Measurements from ENCODE around the gene SLC12A7.

SLC12A7 gene

GRCh38 chr5:1040571-1040970 is 71.3 kb downstream of the SLC12A7 start:
- WGBS, 2 experiments, result 93 to 95% methylated on average over 10 of the region's 10 CpGs
- no peaks in the 10 kb centered on the region for H3K9me3 ChIP-seq (ENCODE audit: control insufficient read depth, low read length)
- H3K36me3 ChIP-seq (ENCODE audit: control insufficient read depth, insufficient read depth, low read length), result no peaks in the 10 kb centered on the region
- no peak overlapping the region for H3K4me3 ChIP-seq (ENCODE audit: insufficient read depth, low read depth, low read length)
- no peak overlapping the region for H3K27ac ChIP-seq (ENCODE audit: insufficient read depth, low read depth, low read length, poor library complexity, severe bottlenecking)
- H3K4me1 ChIP-seq (ENCODE audit: control insufficient read depth, insufficient read depth, low read length), result no peaks in the 10 kb centered on the region
- no peaks in the 10 kb centered on the region for H3K27me3 ChIP-seq (ENCODE audit: control insufficient read depth, insufficient read depth, low read length, poor library complexity, severe bottlenecking)

GRCh38 chr5:1039706-1040260 is 72.1 kb downstream of the SLC12A7 start:
- H3K4me3 ChIP-seq (ENCODE audit: insufficient read depth, low read depth, low read length), result no peak overlapping the region
- WGBS, 2 experiments, result 87 to 90% methylated on average over 16 to 17 of the region's 18 CpGs
- no peak overlapping the region for H3K27ac ChIP-seq (ENCODE audit: insufficient read depth, low read depth, low read length, poor library complexity, severe bottlenecking)
- no peaks in the 10 kb centered on the region for H3K4me1 ChIP-seq (ENCODE audit: control insufficient read depth, insufficient read depth, low read length)
- no peaks in the 10 kb centered on the region for H3K9me3 ChIP-seq (ENCODE audit: control insufficient read depth, low read length)
- no peaks in the 10 kb centered on the region for H3K36me3 ChIP-seq (ENCODE audit: control insufficient read depth, insufficient read depth, low read length)
- H3K27me3 ChIP-seq (ENCODE audit: control insufficient read depth, insufficient read depth, low read length, poor library complexity, severe bottlenecking), result no peaks in the 10 kb centered on the region

GRCh38 chr5:1039210-1039548 is 72.7 kb downstream of the SLC12A7 start:
- H3K36me3 ChIP-seq (ENCODE audit: control insufficient read depth, insufficient read depth, low read length), result no peaks in the 10 kb centered on the region
- no peaks in the 10 kb centered on the region for H3K9me3 ChIP-seq (ENCODE audit: control insufficient read depth, low read length)
- no peak overlapping the region for H3K27ac ChIP-seq (ENCODE audit: insufficient read depth, low read depth, low read length, poor library complexity, severe bottlenecking)
- no peaks in the 10 kb centered on the region for H3K27me3 ChIP-seq (ENCODE audit: control insufficient read depth, insufficient read depth, low read length, poor library complexity, severe bottlenecking)
- no peaks in the 10 kb centered on the region for H3K4me1 ChIP-seq (ENCODE audit: control insufficient read depth, insufficient read depth, low read length)
- no peak overlapping the region for H3K4me3 ChIP-seq (ENCODE audit: insufficient read depth, low read depth, low read length)
- 83 to 85% methylated on average over 15 to 16 of the region's 16 CpGs for WGBS, 2 experiments

- H3K36me3 ChIP-seq (ENCODE audit: control insufficient read depth, insufficient read depth, low read length), result no peaks in the 10 kb centered on the region
- no peak overlapping the region for H3K27ac ChIP-seq (ENCODE audit: insufficient read depth, low read depth, low read length, poor library complexity, severe bottlenecking)
- H3K9me3 ChIP-seq (ENCODE audit: control insufficient read depth, low read length), result no peaks in the 10 kb centered on the region
- H3K27me3 ChIP-seq (ENCODE audit: control insufficient read depth, insufficient read depth, low read length, poor library complexity, severe bottlenecking), result no peaks in the 10 kb centered on the region
- WGBS, 2 experiments, result 81% methylated on average over 27 to 28 of the region's 28 CpGs
- H3K4me1 ChIP-seq (ENCODE audit: control insufficient read depth, insufficient read depth, low read length), result no peaks in the 10 kb centered on the region
- no peak overlapping the region for H3K4me3 ChIP-seq (ENCODE audit: insufficient read depth, low read depth, low read length)
Measured at GRCh38 chr5:1038417-1039209, 73.2 kb downstream of the SLC12A7 start.

- H3K9me3 ChIP-seq (ENCODE audit: control insufficient read depth, low read length), result no peaks in the 10 kb centered on the region
- no peaks in the 10 kb centered on the region for H3K36me3 ChIP-seq (ENCODE audit: control insufficient read depth, insufficient read depth, low read length)
- H3K27ac ChIP-seq (ENCODE audit: insufficient read depth, low read depth, low read length, poor library complexity, severe bottlenecking), result no peak overlapping the region
- no peak overlapping the region for H3K4me3 ChIP-seq (ENCODE audit: insufficient read depth, low read depth, low read length)
- 92% methylated on average over 43 of the region's 43 CpGs for WGBS, 2 experiments
- H3K27me3 ChIP-seq (ENCODE audit: control insufficient read depth, insufficient read depth, low read length, poor library complexity, severe bottlenecking), result no peaks in the 10 kb centered on the region
- H3K4me1 ChIP-seq (ENCODE audit: control insufficient read depth, insufficient read depth, low read length), result no peaks in the 10 kb centered on the region
Measured at GRCh38 chr5:1037671-1038416, 74.0 kb downstream of the SLC12A7 start.

GRCh38 chr5:1037123-1037670 is 74.7 kb downstream of the SLC12A7 start:
- Histone ChIP-seq H3K4me3 (ENCODE audit: insufficient read depth, low read depth, low read length) (no peak overlapping the region), H3K36me3 (ENCODE audit: control insufficient read depth, insufficient read depth, low read length) (no peaks in the 10 kb centered on the region), H3K27ac (ENCODE audit: insufficient read depth, low read depth, low read length, poor library complexity, severe bottlenecking) (no peak overlapping the region), H3K27me3 (ENCODE audit: control insufficient read depth, insufficient read depth, low read length, poor library complexity, severe bottlenecking) (no peaks in the 10 kb centered on the region), H3K4me1 (ENCODE audit: control insufficient read depth, insufficient read depth, low read length) (no peaks in the 10 kb centered on the region), H3K9me3 (ENCODE audit: control insufficient read depth, low read length) (no peaks in the 10 kb centered on the region)
- WGBS, 2 experiments, result 90% methylated on average over 16 of the region's 16 CpGs

GRCh38 chr5:1036504-1037122 is 75.2 kb downstream of the SLC12A7 start:
- H3K4me1 ChIP-seq (ENCODE audit: control insufficient read depth, insufficient read depth, low read length), result no peaks in the 10 kb centered on the region
- H3K4me3 ChIP-seq (ENCODE audit: insufficient read depth, low read depth, low read length), result no peak overlapping the region
- WGBS, 2 experiments, result 92 to 95% methylated on average over 21 to 22 of the region's 22 CpGs
- no peaks in the 10 kb centered on the region for H3K9me3 ChIP-seq (ENCODE audit: control insufficient read depth, low read length)
- H3K36me3 ChIP-seq (ENCODE audit: control insufficient read depth, insufficient read depth, low read length), result no peaks in the 10 kb centered on the region
- H3K27ac ChIP-seq (ENCODE audit: insufficient read depth, low read depth, low read length, poor library complexity, severe bottlenecking), result no peak overlapping the region
- no peaks in the 10 kb centered on the region for H3K27me3 ChIP-seq (ENCODE audit: control insufficient read depth, insufficient read depth, low read length, poor library complexity, severe bottlenecking)

- Histone ChIP-seq H3K4me3 (ENCODE audit: insufficient read depth, low read depth, low read length) (no peak overlapping the region), H3K36me3 (ENCODE audit: control insufficient read depth, insufficient read depth, low read length) (no peaks in the 10 kb centered on the region)
- WGBS, 2 experiments, result 94 to 96% methylated on average over 25 of the region's 25 CpGs
Measured at GRCh38 chr5:1035421-1036405, 76.2 kb downstream of the SLC12A7 start.

GRCh38 chr5:1034986-1035385 is 76.9 kb downstream of the SLC12A7 start:
- Histone ChIP-seq H3K27me3 (ENCODE audit: control insufficient read depth, insufficient read depth, low read length, poor library complexity, severe bottlenecking) (no peaks in the 10 kb centered on the region), H3K9me3 (ENCODE audit: control insufficient read depth, low read length) (no peaks in the 10 kb centered on the region), H3K4me3 (ENCODE audit: insufficient read depth, low read depth, low read length) (no peak overlapping the region), H3K4me1 (ENCODE audit: control insufficient read depth, insufficient read depth, low read length) (peaks cover 10% of the 10 kb centered on the region), H3K27ac (ENCODE audit: insufficient read depth, low read depth, low read length, poor library complexity, severe bottlenecking) (no peak overlapping the region), H3K36me3 (ENCODE audit: control insufficient read depth, insufficient read depth, low read length) (no peaks in the 10 kb centered on the region)
- 89 to 93% methylated on average over 2 of the region's 2 CpGs for whole genome bisulfite sequencing, 2 experiments

More at GRCh38 chr5:1035421-1036405, 76.2 kb downstream of the SLC12A7 start:
- Histone ChIP-seq H3K4me1 (ENCODE audit: control insufficient read depth, insufficient read depth, low read length) (peaks cover 3% of the 10 kb centered on the region), H3K27me3 (ENCODE audit: control insufficient read depth, insufficient read depth, low read length, poor library complexity, severe bottlenecking) (no peaks in the 10 kb centered on the region), H3K27ac (ENCODE audit: insufficient read depth, low read depth, low read length, poor library complexity, severe bottlenecking) (no peak overlapping the region), H3K9me3 (ENCODE audit: control insufficient read depth, low read length) (no peaks in the 10 kb centered on the region)
